Aorta (tissue), 5 donors: Measurements from ENCODE around the gene UBE2F. TPM values are rescaled to one million over a fixed set of nuclear protein-coding genes. Genes with fewer than 3 reads are reported as not detected.
"Not testable (repeated sequence)": the region's sequence is repeated elsewhere in the genome, so short reads cannot be mapped to it uniquely, and the experiment has no call there.

ENCODE experiments used
- ATAC-seq: fragments of 200-7000 bp; cut with Tn5 transposase; one replicate; pipeline ENCODE4 v1.9.1; 2022; ENCODE audit warnings: moderate library complexity; ENCODE audit not compliant: low FRiP score
- DNase-seq, 2 donors: peaks; one replicate each; pipeline ENCODE4 v3.0.0-alpha.2; 2020
- H3K27ac ChIP-seq, 2 donors: one replicate each; pipeline ENCODE4 v1.5.1; 2013; ENCODE audit warnings: low read length in 2 of 2, mild to moderate bottlenecking in 2 of 2, moderate library complexity in 2 of 2, control low read depth in 1 of 2, inconsistent platforms in 1 of 2, low read depth in 1 of 2
- H3K27me3 ChIP-seq, 2 donors: one replicate each; pipeline ENCODE4 v1.6.1; 2013; ENCODE audit warnings: control low read depth in 1 of 2, low read length in 1 of 2, mild to moderate bottlenecking in 1 of 2, moderate library complexity in 1 of 2; ENCODE audit not compliant: insufficient read depth in 2 of 2, control insufficient read depth in 1 of 2
- H3K36me3 ChIP-seq, 2 donors: one replicate each; pipeline ENCODE4 v1.6.1; 2013; ENCODE audit warnings: control low read depth in 1 of 2, low read length in 1 of 2, mild to moderate bottlenecking in 1 of 2; ENCODE audit not compliant: insufficient read depth in 2 of 2, control insufficient read depth in 1 of 2
- H3K4me1 ChIP-seq, 2 donors: one replicate each; pipeline ENCODE4 v1.6.1; 2013; ENCODE audit warnings: low read length in 2 of 2, control low read depth in 1 of 2, mild to moderate bottlenecking in 1 of 2, moderate library complexity in 1 of 2; ENCODE audit not compliant: insufficient read depth in 2 of 2, control insufficient read depth in 1 of 2
- H3K4me3 ChIP-seq, 2 donors: one replicate each; pipeline ENCODE4 v1.5.1; 2013; ENCODE audit warnings: low read length in 2 of 2, control low read depth in 1 of 2, mild to moderate bottlenecking in 1 of 2
- H3K9me3 ChIP-seq: one replicate; pipeline ENCODE4 v1.6.1; 2013; ENCODE audit warnings: mild to moderate bottlenecking, low read length; ENCODE audit not compliant: control insufficient read depth
- WGBS, 2 donors: extraction: QIAGEN DNeasy Blood & Tissue Kit; methylation state at CpG; one replicate each; pipeline ENCODE4 v1.1.7; 2013; 5-methylcytosine and 5-hydroxymethylcytosine counted together
- intact Hi-C, 2 donors: fragments of 100-400 bp; cut with DNase I; formaldehyde crosslinking; loops; one replicate each; pipeline versions ENCODE4 v1.14.2 to v1.15.0; 2022
- polyA plus RNA-seq, 2 donors: library from polyadenylated mRNA; stranded (reverse); fragments of 200-250 nt; gene quantifications; one replicate each; pipeline ENCODE4 v1.2.3, GENCODE V29; 2013
- total RNA-seq, 2 donors: library from RNA; stranded (reverse); fragmentation: NEBNext Ultra II Directional; extraction: Animal tissue kit (Norgen Biotek cat#: 25700); gene quantifications; one replicate each; pipeline ENCODE4 v1.2.1, GENCODE V29; 2021
- donor health status: healthy with polysubstance abuse.
- donor health status: Bipolar disorder and iron deficiency.
- donor health status: DM: no; HTN: no; CAD: no.
- donor health status: DM: no; HTN: no; CAD: no.
- donor health status: DM: yes; HTN: yes; CAD: no.

The UBE2F gene
- total and polyA plus RNA-seq, 4 donors = 40.0 to 53.3 (median 43.6) TPM

DNA sequence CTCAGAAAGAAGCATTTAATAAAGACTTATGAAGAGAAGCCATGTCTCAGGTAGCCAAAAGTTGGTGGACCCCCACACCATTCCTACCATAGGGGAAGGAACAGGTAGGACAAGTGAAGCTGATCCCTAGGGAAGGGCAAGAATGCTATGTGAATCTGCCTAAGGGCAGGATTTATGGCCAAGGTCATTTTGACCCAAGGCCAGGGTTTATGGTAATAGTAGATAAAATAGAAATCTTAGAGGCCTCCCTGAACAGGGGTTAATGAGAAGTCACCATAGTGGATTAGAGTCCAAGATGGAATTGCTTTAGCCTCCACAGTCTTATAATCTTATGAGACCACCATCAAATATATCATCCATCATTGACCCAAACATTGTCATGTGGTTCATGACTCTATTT is 26.0 kb upstream of the UBE2F start:
- DNase-seq = no peak
- peaks cover 2% of the 10 kb centered on the region for H3K9me3 ChIP-seq
- intact Hi-C loops = no loop called here

DNA sequence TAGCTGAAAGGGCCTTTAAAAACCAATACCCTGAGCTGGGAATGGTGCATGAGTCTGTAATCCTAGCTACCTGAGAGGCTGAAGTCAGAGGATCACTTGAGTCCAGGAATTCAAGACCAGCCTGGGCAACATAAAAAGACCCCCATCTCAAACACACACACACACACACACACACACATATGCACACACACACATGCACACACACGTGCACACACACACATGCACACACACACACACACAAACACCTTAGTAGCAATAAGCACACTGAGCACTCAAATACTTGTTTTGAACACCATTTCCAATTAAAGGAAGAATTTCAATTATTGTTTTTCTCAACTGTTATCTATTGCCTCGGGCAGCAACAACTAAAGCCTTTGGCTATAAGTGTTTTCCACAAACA is 25.6 kb upstream of the UBE2F start:
- DNase-seq (no peak), ATAC-seq (no peak)
- H3K9me3 ChIP-seq = peaks cover 2% of the 10 kb centered on the region
- 77 to 93% methylated on average over 2 of the region's 2 CpGs for WGBS, 2 donors
- no peak overlapping the region for H3K4me3 ChIP-seq
- H3K27me3 ChIP-seq = no peaks in the 10 kb centered on the region
- no peaks in the 10 kb centered on the region for H3K36me3 ChIP-seq
- no peak overlapping the region for H3K27ac ChIP-seq
- no peaks in the 10 kb centered on the region for H3K4me1 ChIP-seq
- intact Hi-C loops = no loop called here

More for the DNA sequence above, 26.0 kb upstream of the UBE2F start:
- H3K27me3 ChIP-seq = no peaks in the 10 kb centered on the region
- no peak overlapping the region for H3K4me3 ChIP-seq
- H3K36me3 ChIP-seq = no peaks in the 10 kb centered on the region
- H3K27ac ChIP-seq = no peak overlapping the region
- no peaks in the 10 kb centered on the region for H3K4me1 ChIP-seq
- ATAC-seq = no peak

DNA sequence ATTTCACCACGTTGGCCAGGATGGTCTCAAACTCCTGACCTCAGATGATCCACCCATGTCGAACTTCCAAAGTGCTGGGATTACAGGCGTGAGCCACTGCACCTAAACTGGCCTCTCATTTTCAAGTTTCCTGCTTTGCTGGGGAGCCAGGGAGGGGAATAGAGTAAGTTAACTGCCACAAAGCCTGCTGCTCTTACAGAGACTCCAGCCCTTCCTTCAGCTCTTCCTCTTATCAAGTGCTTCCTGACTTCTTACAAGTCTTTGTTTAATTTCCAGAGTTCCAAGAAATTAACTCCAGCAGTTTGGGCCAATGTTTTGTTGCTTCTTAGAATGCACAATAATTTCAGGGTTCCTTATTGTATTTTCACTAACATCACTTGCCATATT is 24.3 kb upstream of the UBE2F start:
- Histone ChIP-seq H3K9me3 (peaks cover 2% of the 10 kb centered on the region), H3K27ac (no peak overlapping the region), H3K4me3 (no peak overlapping the region), H3K4me1 (no peaks in the 10 kb centered on the region), H3K36me3 (no peaks in the 10 kb centered on the region), H3K27me3 (no peaks in the 10 kb centered on the region)
- intact Hi-C loops = no loop called here
- 67 to 71% methylated on average over 3 of the region's 3 CpGs for WGBS, 2 donors
- ATAC-seq = no peak
- DNase-seq = no peak

DNA sequence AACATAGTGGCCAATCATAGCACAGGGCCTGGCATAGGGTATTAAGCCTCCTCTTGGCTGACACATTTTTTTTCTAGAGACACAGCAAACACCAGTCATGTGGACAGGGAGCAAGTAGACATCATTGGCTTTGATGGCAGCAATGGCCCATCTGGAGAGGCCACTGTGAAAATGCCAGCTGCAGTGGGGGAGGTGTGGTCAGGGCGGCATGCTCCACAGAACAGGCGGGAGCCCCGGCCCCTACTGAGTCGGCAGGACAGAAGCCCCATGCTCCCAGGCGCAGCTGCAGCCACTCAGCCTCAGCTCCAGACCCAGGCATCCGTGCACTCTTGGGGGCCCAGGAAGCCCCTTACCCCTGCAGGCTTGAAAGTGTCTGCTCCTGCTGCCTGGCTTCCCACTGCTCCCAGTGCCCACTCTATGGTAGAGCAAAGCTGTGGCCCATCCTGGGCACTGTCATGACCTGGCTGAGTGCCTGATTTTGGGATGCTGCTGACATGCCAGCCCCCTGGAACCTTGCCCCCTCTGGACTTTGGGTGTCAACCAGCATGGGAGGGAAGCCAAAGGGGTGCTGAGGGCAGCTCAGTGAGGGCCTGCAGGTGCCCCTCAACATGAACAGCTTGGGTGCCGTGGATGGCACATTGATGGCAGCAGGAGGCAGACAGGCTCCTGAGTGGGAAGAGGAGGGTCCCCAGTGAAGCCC is 23.3 kb upstream of the UBE2F start:
- H3K27me3 ChIP-seq = no peaks in the 10 kb centered on the region
- intact Hi-C loops = no loop called here
- ATAC-seq (no peak), DNase-seq (no peak)
- H3K9me3 ChIP-seq = peaks cover 2% of the 10 kb centered on the region
- H3K4me3 ChIP-seq = no peak overlapping the region
- no peak overlapping the region for H3K27ac ChIP-seq
- H3K4me1 ChIP-seq = no peaks in the 10 kb centered on the region
- WGBS, 2 donors = 94% methylated on average over 7 of the region's 7 CpGs
- H3K36me3 ChIP-seq = no peaks in the 10 kb centered on the region

DNA sequence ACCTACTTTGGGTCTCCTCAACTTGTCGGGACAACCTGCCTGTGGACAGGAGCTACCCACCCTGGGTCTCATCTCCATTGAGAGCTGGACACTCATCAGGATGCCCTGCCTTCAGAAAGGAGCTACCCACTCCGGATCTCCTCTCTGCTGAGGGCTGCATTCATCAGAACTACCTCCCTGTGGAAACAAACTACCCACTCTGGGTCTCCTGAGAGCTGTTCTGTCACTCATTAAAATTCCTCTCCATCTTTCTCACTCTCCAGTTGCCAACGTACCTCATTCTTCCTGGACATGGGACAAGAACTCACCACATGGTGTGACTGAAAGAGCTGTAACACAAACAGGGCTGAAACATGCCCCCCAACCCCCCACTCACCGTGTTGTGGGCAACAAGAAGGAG is 22.5 kb upstream of the UBE2F start:
- Histone ChIP-seq H3K4me1 (no peaks in the 10 kb centered on the region), H3K27ac (no peak overlapping the region), H3K9me3 (peaks cover 2% of the 10 kb centered on the region), H3K36me3 (no peaks in the 10 kb centered on the region), H3K4me3 (no peak overlapping the region), H3K27me3 (no peaks in the 10 kb centered on the region)
- WGBS, 2 donors = 72 to 88% methylated on average over 4 of the region's 4 CpGs
- intact Hi-C loops = no loop called here
- DNase-seq (no peak), ATAC-seq (no peak)

DNA sequence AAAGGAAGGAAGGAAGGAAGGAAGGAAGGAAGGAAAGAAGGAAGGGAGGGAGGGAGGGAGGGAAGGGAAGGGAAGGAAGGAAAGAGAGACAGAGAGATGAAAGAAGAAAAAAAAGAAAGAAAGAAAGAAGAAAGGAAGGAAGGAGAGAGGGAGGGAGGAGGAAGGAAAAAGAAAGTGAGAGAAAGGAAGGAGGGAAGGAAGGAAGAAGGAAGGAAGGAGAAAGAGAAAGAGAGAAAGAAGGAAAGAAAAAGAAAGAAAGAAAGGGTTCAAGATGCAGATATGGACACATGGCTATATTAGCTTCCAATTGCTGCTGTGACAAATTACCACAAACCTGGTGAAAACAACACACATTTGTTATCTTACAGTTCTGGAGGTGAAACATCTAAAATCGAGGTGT is 20.4 kb upstream of the UBE2F start:
- 63 to 76% methylated on average over 1 of the region's 1 CpG for WGBS, 2 donors
- no peak for DNase-seq
- H3K27me3 ChIP-seq = no peaks in the 10 kb centered on the region
- H3K36me3 ChIP-seq = no peaks in the 10 kb centered on the region
- no peak overlapping the region for H3K27ac ChIP-seq
- H3K4me3 ChIP-seq = no peak overlapping the region
- H3K4me1 ChIP-seq = no peaks in the 10 kb centered on the region
- ATAC-seq = no peak
- intact Hi-C loops = no loop called here
- H3K9me3 ChIP-seq = peaks cover 2% of the 10 kb centered on the region

DNA sequence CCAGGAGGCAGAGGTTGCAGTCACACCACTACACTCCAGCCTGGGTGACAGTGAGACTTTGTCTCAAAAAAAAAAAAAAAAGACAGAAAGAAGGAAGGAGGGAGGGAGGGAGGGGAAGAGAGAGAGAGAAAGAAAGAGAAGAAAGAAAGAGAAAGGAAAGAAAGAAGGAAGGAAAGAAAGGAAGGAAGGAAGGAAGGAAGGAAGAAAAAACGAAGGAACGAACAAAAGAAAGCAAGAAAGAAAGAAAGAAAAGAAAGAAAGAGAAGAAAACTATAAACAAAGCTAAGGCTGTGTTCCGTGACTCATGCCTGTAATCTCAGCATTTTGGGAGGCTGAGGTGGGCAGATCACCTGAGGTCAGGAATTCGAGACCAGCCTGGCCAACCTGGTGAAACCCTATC is 15.5 kb upstream of the UBE2F start:
- intact Hi-C loops, H3K4me3 ChIP-seq, ATAC-seq, H3K9me3 ChIP-seq, H3K27me3 ChIP-seq, DNase-seq, H3K4me1 ChIP-seq, H3K27ac ChIP-seq, H3K36me3 ChIP-seq: not testable (repeated sequence)
- WGBS, 2 donors = 83 to 88% methylated on average over 4 of the region's 4 CpGs

DNA sequence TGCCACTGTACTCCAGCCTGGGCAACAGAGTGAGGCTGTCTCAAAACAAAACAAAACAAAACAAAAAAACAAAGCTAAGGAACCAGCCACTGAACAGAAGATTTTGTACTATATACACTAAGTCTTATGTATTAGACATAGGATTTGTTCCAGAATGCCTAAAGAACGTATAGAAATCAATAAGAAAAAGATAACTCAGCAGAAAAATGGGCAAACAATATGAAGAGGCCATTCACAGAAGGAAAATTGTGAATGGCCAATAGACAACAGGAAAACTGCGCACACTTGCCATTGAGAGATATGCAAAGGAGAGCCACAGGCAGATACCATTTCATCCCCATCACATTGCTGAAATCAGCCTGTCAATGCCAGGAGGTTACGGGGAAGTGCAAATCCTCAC is 14.9 kb upstream of the UBE2F start:
- Histone ChIP-seq H3K36me3 (no peaks in the 10 kb centered on the region), H3K9me3 (no peaks in the 10 kb centered on the region), H3K27me3 (no peaks in the 10 kb centered on the region), H3K27ac (no peak overlapping the region), H3K4me1 (no peaks in the 10 kb centered on the region), H3K4me3 (no peak overlapping the region)
- intact Hi-C loops = no loop called here
- WGBS, 2 donors = 88 to 91% methylated on average over 3 of the region's 3 CpGs
- ATAC-seq (no peak), DNase-seq (no peak)

DNA sequence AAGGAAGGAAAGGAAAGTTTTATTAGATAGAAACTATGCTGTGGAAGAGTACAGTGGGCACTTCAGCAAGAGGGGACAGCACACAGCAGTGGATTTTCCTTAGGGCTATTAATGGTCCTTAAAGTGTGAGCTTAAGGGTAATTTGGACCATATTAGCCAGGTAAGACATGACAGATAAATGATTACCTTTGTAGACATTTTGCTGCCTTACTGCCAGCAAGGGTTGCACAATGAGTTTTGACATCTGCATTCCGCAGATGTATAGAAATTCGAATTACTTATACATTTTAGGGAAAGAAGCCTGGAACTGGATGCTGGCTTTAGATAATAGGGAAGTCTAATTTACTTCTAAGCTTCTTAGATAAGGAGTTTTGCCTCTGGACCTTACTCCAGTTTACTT is 14.0 kb upstream of the UBE2F start:
- no peak overlapping the region for H3K4me3 ChIP-seq
- 90 to 91% methylated on average over 2 of the region's 2 CpGs for WGBS, 2 donors
- intact Hi-C loops = no loop called here
- H3K4me1 ChIP-seq = no peaks in the 10 kb centered on the region
- H3K27ac ChIP-seq = no peak overlapping the region
- H3K36me3 ChIP-seq = no peaks in the 10 kb centered on the region
- no peaks in the 10 kb centered on the region for H3K27me3 ChIP-seq
- DNase-seq (no peak), ATAC-seq (no peak)
- no peaks in the 10 kb centered on the region for H3K9me3 ChIP-seq
